C4-2B (cell line): ENCODE results near the gene CHID1.

Experiments used
- H3K27ac ChIP-seq: fragments of 450-650 bp; 2 replicates; pipeline ENCODE4 v1.5.1; 2017
- CTCF ChIP-seq: fragments of 450-650 bp; conservative IDR thresholded peaks from 2 replicates; pipeline ENCODE4 v1.5.1; 2017; ENCODE audit warnings: mild to moderate bottlenecking
- ZFX ChIP-seq: fragments of 450-650 bp; IDR thresholded peaks from 2 replicates; pipeline ENCODE4 v1.6.1; 2017

Gene CHID1

GRCh38 chr11:837189-837989 lies 73.2 kb downstream of the CHID1 start:
- TF ChIP-seq CTCF (no peak), ZFX (no peak)
- H3K27ac ChIP-seq: no peak overlapping the region

- H3K27ac ChIP-seq: no peak overlapping the region
- TF ChIP-seq ZFX (no peak), CTCF (no peak)
These were observed 73.9 kb downstream of the CHID1 start for GRCh38 chr11:836700-837099.

GRCh38 chr11:836274-836673 lies 74.3 kb downstream of the CHID1 start:
- TF ChIP-seq CTCF (no peak), ZFX (no peak)
- no peak overlapping the region for H3K27ac ChIP-seq

- H3K27ac ChIP-seq: peak overlapping the region; percentile 97
- TF ChIP-seq ZFX (no peak), CTCF (no peak)
These were observed 76.0 kb downstream of the CHID1 start for GRCh38 chr11:834371-835316.

- TF ChIP-seq ZFX (no peak), CTCF (no peak)
- peak overlapping the region; percentile 97 for H3K27ac ChIP-seq
These were observed 76.7 kb downstream of the CHID1 start for GRCh38 chr11:833849-834311.

- TF ChIP-seq CTCF (no peak), ZFX (peak; percentile 28; the same call in 1 of the 2 replicates)
- peak overlapping the region; percentile 97 for H3K27ac ChIP-seq
These were observed 77.4 kb downstream of the CHID1 start for GRCh38 chr11:833114-833791.
